ENCODE data around the gene COL16A1. TPM values are rescaled to one million over a fixed set of nuclear protein-coding genes. Genes with fewer than 3 reads are reported as not detected.

COL16A1 gene
- total and polyA plus RNA-seq, 5 donors from 2014 or later: not detected

- Mint-ChIP-seq H3K36me3 (no peaks in the 10 kb centered on the region), H3K4me3 (no peak overlapping the region), H3K27ac (peak overlapping the region in 1 of 3 donors; percentile 50), H3K4me1 (peaks cover 2 to 11% (median 4%) of the 10 kb centered on the region in 4 donors), H3K9me3 (no peaks in the 10 kb centered on the region), H3K27me3 (peaks cover 5% of the 10 kb centered on the region)
- ATAC-seq (ENCODE audit: low read depth in 2 of 2): no peak
- DNase-seq: no peak
- Histone ChIP-seq H3K4me3 (ENCODE audit: low read depth, low read length) (no peak overlapping the region), H3K9me3 (ENCODE audit: control insufficient read depth in 2 of 2, low read length in 2 of 2) (no peaks in the 10 kb centered on the region), H3K27ac (ENCODE audit: insufficient read depth, low read length, poor library complexity, severe bottlenecking) (no peak overlapping the region), H3K36me3 (ENCODE audit: control insufficient read depth, insufficient read depth, low read length) (no peaks in the 10 kb centered on the region), H3K4me1 (ENCODE audit: control insufficient read depth, insufficient read depth, low read length, poor library complexity, severe bottlenecking) (no peaks in the 10 kb centered on the region), H3K27me3 (ENCODE audit: control insufficient read depth, insufficient read depth, low read length) (no peaks in the 10 kb centered on the region)
Observed at GRCh38 chr1:31694069-31694963, 9.5 kb downstream of the COL16A1 start.

- H3K27me3 Mint-ChIP-seq: no peaks in the 10 kb centered on the region
- ATAC-seq (ENCODE audit: low read depth in 2 of 2) (no peak), DNase-seq (no peak)
- Histone ChIP-seq H3K36me3 (ENCODE audit: control insufficient read depth, insufficient read depth, low read length) (no peaks in the 10 kb centered on the region), H3K27ac (ENCODE audit: insufficient read depth, low read length, poor library complexity, severe bottlenecking) (no peak overlapping the region), H3K4me3 (ENCODE audit: low read depth, low read length) (no peak overlapping the region), H3K9me3 (ENCODE audit: control insufficient read depth in 2 of 2, low read length in 2 of 2) (no peaks in the 10 kb centered on the region), H3K4me1 (ENCODE audit: control insufficient read depth, insufficient read depth, low read length, poor library complexity, severe bottlenecking) (no peaks in the 10 kb centered on the region), H3K27me3 (ENCODE audit: control insufficient read depth, insufficient read depth, low read length) (no peaks in the 10 kb centered on the region)
- H3K36me3 Mint-ChIP-seq: no peaks in the 10 kb centered on the region
- H3K27ac Mint-ChIP-seq: peak overlapping the region in 1 of 3 donors; percentile 50
- H3K4me3 Mint-ChIP-seq: no peak overlapping the region
- H3K9me3 Mint-ChIP-seq: no peaks in the 10 kb centered on the region
- peaks cover 0 to 4% (median 0%) of the 10 kb centered on the region in 4 donors for H3K4me1 Mint-ChIP-seq
Observed at GRCh38 chr1:31693231-31693630, 10.6 kb downstream of the COL16A1 start.

GRCh38 chr1:31691951-31692350 is 11.9 kb downstream of the COL16A1 start:
- DNase-seq (no peak), ATAC-seq (ENCODE audit: low read depth in 2 of 2) (no peak)
- Histone ChIP-seq H3K4me1 (ENCODE audit: control insufficient read depth, insufficient read depth, low read length, poor library complexity, severe bottlenecking) (no peaks in the 10 kb centered on the region), H3K9me3 (ENCODE audit: control insufficient read depth in 2 of 2, low read length in 2 of 2) (no peaks in the 10 kb centered on the region), H3K36me3 (ENCODE audit: control insufficient read depth, insufficient read depth, low read length) (no peaks in the 10 kb centered on the region), H3K27me3 (ENCODE audit: control insufficient read depth, insufficient read depth, low read length) (no peaks in the 10 kb centered on the region), H3K4me3 (ENCODE audit: low read depth, low read length) (no peak overlapping the region), H3K27ac (ENCODE audit: insufficient read depth, low read length, poor library complexity, severe bottlenecking) (no peak overlapping the region)
- Mint-ChIP-seq H3K4me1 (no peaks in the 10 kb centered on the region), H3K36me3 (no peaks in the 10 kb centered on the region), H3K27me3 (no peaks in the 10 kb centered on the region), H3K27ac (no peak overlapping the region), H3K9me3 (no peaks in the 10 kb centered on the region), H3K4me3 (no peak overlapping the region)

- no peaks in the 10 kb centered on the region for H3K4me1 ChIP-seq (ENCODE audit: control insufficient read depth, insufficient read depth, low read length, poor library complexity, severe bottlenecking)
- H3K36me3 Mint-ChIP-seq: no peaks in the 10 kb centered on the region
- H3K4me1 Mint-ChIP-seq: peaks cover 0 to 3% (median 0%) of the 10 kb centered on the region in 4 donors
- DNase-seq (no peak), ATAC-seq (ENCODE audit: low read depth in 2 of 2) (no peak)
- no peaks in the 10 kb centered on the region for H3K9me3 Mint-ChIP-seq
- H3K36me3 ChIP-seq (ENCODE audit: control insufficient read depth, insufficient read depth, low read length): no peaks in the 10 kb centered on the region
- H3K27me3 Mint-ChIP-seq: peaks cover 2% of the 10 kb centered on the region
- H3K4me3 Mint-ChIP-seq: no peak overlapping the region
- no peak overlapping the region for H3K27ac ChIP-seq (ENCODE audit: insufficient read depth, low read length, poor library complexity, severe bottlenecking)
- H3K9me3 ChIP-seq (ENCODE audit: control insufficient read depth in 2 of 2, low read length in 2 of 2): no peaks in the 10 kb centered on the region
- no peak overlapping the region for H3K4me3 ChIP-seq (ENCODE audit: low read depth, low read length)
- H3K27me3 ChIP-seq (ENCODE audit: control insufficient read depth, insufficient read depth, low read length): no peaks in the 10 kb centered on the region
- H3K27ac Mint-ChIP-seq: no peak overlapping the region
Observed at GRCh38 chr1:31691446-31691845, 12.4 kb downstream of the COL16A1 start.

GRCh38 chr1:31690921-31691320 is 12.9 kb downstream of the COL16A1 start:
- no peak overlapping the region for H3K4me3 Mint-ChIP-seq
- Histone ChIP-seq H3K4me1 (ENCODE audit: control insufficient read depth, insufficient read depth, low read length, poor library complexity, severe bottlenecking) (no peaks in the 10 kb centered on the region), H3K36me3 (ENCODE audit: control insufficient read depth, insufficient read depth, low read length) (no peaks in the 10 kb centered on the region), H3K4me3 (ENCODE audit: low read depth, low read length) (no peak overlapping the region), H3K9me3 (ENCODE audit: control insufficient read depth in 2 of 2, low read length in 2 of 2) (no peaks in the 10 kb centered on the region), H3K27me3 (ENCODE audit: control insufficient read depth, insufficient read depth, low read length) (no peaks in the 10 kb centered on the region), H3K27ac (ENCODE audit: insufficient read depth, low read length, poor library complexity, severe bottlenecking) (no peak overlapping the region)
- ATAC-seq (ENCODE audit: low read depth in 2 of 2) (no peak), DNase-seq (no peak)
- no peaks in the 10 kb centered on the region for H3K36me3 Mint-ChIP-seq
- peaks cover 0 to 4% (median 0%) of the 10 kb centered on the region in 4 donors for H3K4me1 Mint-ChIP-seq
- peaks cover 5% of the 10 kb centered on the region for H3K27me3 Mint-ChIP-seq
- H3K27ac Mint-ChIP-seq: no peak overlapping the region
- no peaks in the 10 kb centered on the region for H3K9me3 Mint-ChIP-seq

GRCh38 chr1:31689854-31690253 is 14.0 kb downstream of the COL16A1 start:
- Histone ChIP-seq H3K27me3 (ENCODE audit: control insufficient read depth, insufficient read depth, low read length) (no peaks in the 10 kb centered on the region), H3K36me3 (ENCODE audit: control insufficient read depth, insufficient read depth, low read length) (no peaks in the 10 kb centered on the region), H3K4me1 (ENCODE audit: control insufficient read depth, insufficient read depth, low read length, poor library complexity, severe bottlenecking) (no peaks in the 10 kb centered on the region), H3K9me3 (ENCODE audit: control insufficient read depth in 2 of 2, low read length in 2 of 2) (no peaks in the 10 kb centered on the region), H3K4me3 (ENCODE audit: low read depth, low read length) (no peak overlapping the region), H3K27ac (ENCODE audit: insufficient read depth, low read length, poor library complexity, severe bottlenecking) (no peak overlapping the region)
- no peak for ATAC-seq (ENCODE audit: low read depth in 2 of 2)
- H3K4me1 Mint-ChIP-seq: peaks cover 0 to 4% (median 0%) of the 10 kb centered on the region in 4 donors
- H3K4me3 Mint-ChIP-seq: no peak overlapping the region
- H3K27me3 Mint-ChIP-seq: peaks cover 5% of the 10 kb centered on the region
- no peak overlapping the region for H3K27ac Mint-ChIP-seq
- no peak for DNase-seq
- H3K36me3 Mint-ChIP-seq: no peaks in the 10 kb centered on the region
- no peaks in the 10 kb centered on the region for H3K9me3 Mint-ChIP-seq

- no peak overlapping the region for H3K27ac Mint-ChIP-seq
- DNase-seq (no peak), ATAC-seq (ENCODE audit: low read depth in 2 of 2) (no peak)
- peaks cover 5% of the 10 kb centered on the region for H3K27me3 Mint-ChIP-seq
- no peak overlapping the region for H3K4me3 Mint-ChIP-seq
- no peaks in the 10 kb centered on the region for H3K9me3 Mint-ChIP-seq
- H3K36me3 Mint-ChIP-seq: no peaks in the 10 kb centered on the region
- no peaks in the 10 kb centered on the region for H3K27me3 ChIP-seq (ENCODE audit: control insufficient read depth, insufficient read depth, low read length)
- H3K9me3 ChIP-seq (ENCODE audit: control insufficient read depth in 2 of 2, low read length in 2 of 2): no peaks in the 10 kb centered on the region
- H3K27ac ChIP-seq (ENCODE audit: insufficient read depth, low read length, poor library complexity, severe bottlenecking): no peak overlapping the region
- no peaks in the 10 kb centered on the region for H3K4me1 ChIP-seq (ENCODE audit: control insufficient read depth, insufficient read depth, low read length, poor library complexity, severe bottlenecking)
- H3K36me3 ChIP-seq (ENCODE audit: control insufficient read depth, insufficient read depth, low read length): no peaks in the 10 kb centered on the region
- peaks cover 0 to 4% (median 0%) of the 10 kb centered on the region in 4 donors for H3K4me1 Mint-ChIP-seq
- H3K4me3 ChIP-seq (ENCODE audit: low read depth, low read length): no peak overlapping the region
Observed at GRCh38 chr1:31689379-31689778, 14.4 kb downstream of the COL16A1 start.
